WTC11 (cell line): Measurements from ENCODE around the gene NCKAP5. TPM values are rescaled to one million over a fixed set of nuclear protein-coding genes. Genes with fewer than 3 reads are reported as not detected.

Experiments used
- ATAC-seq: fragments of 200-7000 bp; cut with Tn5 transposase; 2 replicates; pipeline ENCODE4 v1.10.0; 2021; ENCODE audit warnings: mild to moderate bottlenecking, moderate library complexity
- CTCF ChIA-PET: fragments of 300-600 bp; sonication (Branson Sonifier 250); formaldehyde crosslinking; loops from one replicate; lab custom pipeline; 2021; ENCODE audit warnings: antibody characterized with exemption; lab: Charles Lee
- POLR2A ChIA-PET: fragments of 350-600 bp; sonication (Branson Sonifier 250); formaldehyde crosslinking; loops from one replicate; lab custom pipeline; 2021; ENCODE audit warnings: antibody characterized with exemption; lab: Charles Lee
- DNase-seq: peaks from one replicate; pipeline ENCODE4 v3.0.0; 2021; ENCODE audit warnings: low spot score
- H3K27ac Mint-ChIP-seq: 2 replicates; pipeline ENCODE4 v1.8.0; 2021; ENCODE audit warnings: mixed read lengths
- H3K27me3 Mint-ChIP-seq: 2 replicates; pipeline ENCODE4 v1.8.0; 2021; ENCODE audit warnings: low read depth, mild to moderate bottlenecking, moderate library complexity, mixed read lengths
- H3K36me3 Mint-ChIP-seq: 2 replicates; pipeline ENCODE4 v1.8.0; 2021; ENCODE audit warnings: mixed read lengths
- H3K4me1 Mint-ChIP-seq: 2 replicates; pipeline ENCODE4 v1.8.0; 2022; ENCODE audit warnings: mixed read lengths
- H3K4me3 Mint-ChIP-seq: 2 replicates; pipeline ENCODE4 v1.8.0; 2021; ENCODE audit warnings: mild to moderate bottlenecking, moderate library complexity, mixed read lengths
- H3K9me3 Mint-ChIP-seq: 2 replicates; pipeline ENCODE4 v1.8.0; 2021; ENCODE audit warnings: mixed read lengths
- ATF3 ChIP-seq: sonication (generic); formaldehyde crosslinking; conservative IDR thresholded peaks from 2 replicates; pipeline ENCODE4 v1.8.1; 2022; ENCODE audit warnings: mild to moderate bottlenecking, missing genetic modification reagents
- ATF6 ChIP-seq: sonication (generic); formaldehyde crosslinking; IDR thresholded peaks from 2 replicates; pipeline ENCODE4 v1.8.1; 2023; ENCODE audit warnings: mild to moderate bottlenecking, missing genetic modification reagents
- E2F5 ChIP-seq: sonication (generic); formaldehyde crosslinking; IDR thresholded peaks from 2 replicates; pipeline ENCODE4 v1.8.1; 2022; ENCODE audit warnings: mild to moderate bottlenecking, moderate library complexity, missing genetic modification reagents
- FOXP1 ChIP-seq: sonication (generic); formaldehyde crosslinking; IDR thresholded peaks from 2 replicates; pipeline ENCODE4 v1.8.0; 2022; ENCODE audit warnings: missing genetic modification reagents, mild to moderate bottlenecking, moderate library complexity, borderline replicate concordance
- GTF2I ChIP-seq: fragments of 250-450 bp; sonication (Bioruptor Pico); conservative IDR thresholded peaks from 2 replicates; pipeline ENCODE4 v1.4.0; 2021; ENCODE audit warnings: mild to moderate bottlenecking
- HMGXB4 ChIP-seq: sonication (generic); formaldehyde crosslinking; IDR thresholded peaks from 2 replicates; pipeline ENCODE4 v1.8.1; 2023; ENCODE audit warnings: mild to moderate bottlenecking, moderate library complexity, missing genetic modification reagents
- IRF2 ChIP-seq: sonication (generic); formaldehyde crosslinking; IDR thresholded peaks from 2 replicates; pipeline ENCODE4 v1.8.0; 2022; ENCODE audit warnings: low read depth, missing genetic modification reagents, borderline replicate concordance
- JAZF1 ChIP-seq: fragments of 250-450 bp; sonication (Bioruptor Pico); IDR thresholded peaks from 2 replicates; pipeline ENCODE4 v1.9.0; 2021; ENCODE audit warnings: moderate library complexity, mild to moderate bottlenecking, inconsistent platforms
- MYBL2 ChIP-seq: sonication (generic); formaldehyde crosslinking; IDR thresholded peaks from 2 replicates; pipeline ENCODE4 v1.8.1; 2023; ENCODE audit warnings: mild to moderate bottlenecking, moderate library complexity, missing genetic modification reagents
- PRDM15 ChIP-seq: sonication (generic); formaldehyde crosslinking; IDR thresholded peaks from 2 replicates; pipeline ENCODE4 v1.8.0; 2022; ENCODE audit warnings: missing genetic modification reagents
- TEAD1 ChIP-seq: sonication (generic); formaldehyde crosslinking; IDR thresholded peaks from 2 replicates; pipeline ENCODE4 v1.8.0; 2022; ENCODE audit warnings: mild to moderate bottlenecking, missing genetic modification reagents
- TEAD4 ChIP-seq: sonication (generic); formaldehyde crosslinking; IDR thresholded peaks from 2 replicates; pipeline ENCODE4 v1.8.0; 2022; ENCODE audit warnings: mild to moderate bottlenecking, missing genetic modification reagents
- TP53 ChIP-seq: sonication (generic); formaldehyde crosslinking; IDR thresholded peaks from 2 replicates; pipeline ENCODE4 v1.8.1; 2023; ENCODE audit warnings: mild to moderate bottlenecking, missing genetic modification reagents
- USF1 ChIP-seq: sonication (generic); formaldehyde crosslinking; IDR thresholded peaks from 2 replicates; pipeline ENCODE4 v1.8.0; 2022; ENCODE audit warnings: mild to moderate bottlenecking, missing genetic modification reagents
- ZBTB43 ChIP-seq: sonication (generic); formaldehyde crosslinking; IDR thresholded peaks from 2 replicates; pipeline ENCODE4 v1.8.1; 2023; ENCODE audit warnings: mild to moderate bottlenecking, missing genetic modification reagents
- ZMAT4 ChIP-seq: fragments of 250-450 bp; sonication (Bioruptor Pico); IDR thresholded peaks from 2 replicates; pipeline ENCODE4 v1.9.0; 2021; ENCODE audit warnings: mild to moderate bottlenecking
- ZNF219 ChIP-seq: sonication (generic); formaldehyde crosslinking; IDR thresholded peaks from 2 replicates; pipeline ENCODE4 v1.8.0; 2023; ENCODE audit warnings: missing genetic modification reagents, mild to moderate bottlenecking, borderline replicate concordance
- ZNF532 ChIP-seq: fragments of 250-450 bp; sonication (Bioruptor Pico); IDR thresholded peaks from 2 replicates; pipeline ENCODE4 v1.9.0; 2021; ENCODE audit warnings: mild to moderate bottlenecking, borderline replicate concordance
- total RNA-seq: library from RNA; stranded (reverse); gene quantifications from 3 replicates; pipeline ENCODE4 v1.2.3, GENCODE V29; 2021

NCKAP5 gene
- total RNA-seq, 1 experiment from 2014 or later = 0.55 TPM

- no peak for TF ChIP-seq TP53 (CRISPR knock-in tag)
- TF ChIP-seq FOXP1 (CRISPR knock-in tag) = no peak
- no peak for TF ChIP-seq USF1 (CRISPR knock-in tag)
- no peak for TF ChIP-seq HMGXB4 (CRISPR knock-in tag)
- no peak for TF ChIP-seq ZNF532 (CRISPR knock-in tag)
- TF ChIP-seq ZNF219 (CRISPR knock-in tag) = no peak
- TF ChIP-seq IRF2 (CRISPR knock-in tag) = no peak
- TF ChIP-seq TEAD1 (CRISPR knock-in tag) = no peak
- no peak for TF ChIP-seq ATF6 (CRISPR knock-in tag)
These were observed 320.6 kb downstream of the NCKAP5 start (continued) for GRCh38 chr2:133247631-133248030.

- POLR2A ChIA-PET = no interaction called here
- TF ChIP-seq ATF3 (CRISPR knock-in tag) (no peak), PRDM15 (CRISPR knock-in tag) (no peak), ZBTB43 (CRISPR knock-in tag) (no peak), E2F5 (CRISPR knock-in tag) (no peak), JAZF1 (CRISPR knock-in tag) (no peak), GTF2I (CRISPR knock-in tag) (no peak), TP53 (CRISPR knock-in tag) (no peak), MYBL2 (CRISPR knock-in tag) (no peak), TEAD4 (no peak), ZMAT4 (CRISPR knock-in tag) (no peak)
- TF ChIP-seq, all 79 proteins: peak for 0
- CTCF ChIA-PET = no interaction called here
- Mint-ChIP-seq H3K27ac (no peak overlapping the region), H3K27me3 (no peaks in the 10 kb centered on the region), H3K9me3 (no peaks in the 10 kb centered on the region), H3K4me3 (no peak overlapping the region), H3K4me1 (no peaks in the 10 kb centered on the region), H3K36me3 (no peaks in the 10 kb centered on the region)
- ATAC-seq (no peak), DNase-seq (no peak)
These were observed 327.1 kb downstream of the NCKAP5 start for GRCh38 chr2:133241224-133241571.
